Measurements from ENCODE around the gene SH3GL2. TPM values are rescaled to one million over a fixed set of nuclear protein-coding genes. Genes with fewer than 3 reads are reported as not detected.

The SH3GL2 gene
- total RNA-seq, 1 donor, result 0.43 TPM

DNA sequence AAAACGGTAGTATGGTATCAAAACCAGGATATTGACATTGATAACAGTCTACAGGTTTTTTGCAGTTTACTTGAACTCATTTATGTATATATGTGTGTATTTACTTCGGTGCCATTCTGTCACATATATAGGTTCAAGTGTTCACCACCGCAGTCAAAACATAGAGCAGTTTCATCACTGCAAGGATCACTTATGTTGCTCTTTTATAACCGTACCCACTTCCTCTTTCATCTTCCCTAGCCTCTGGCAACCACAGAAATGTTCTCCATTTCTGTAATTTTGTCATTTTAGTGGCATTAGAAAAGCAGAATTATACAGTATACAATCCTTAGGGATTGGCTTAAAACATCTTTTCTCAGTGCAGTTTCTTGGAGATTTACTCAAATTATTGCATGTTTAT is 90.3 kb downstream of the SH3GL2 start:
- TF ChIP-seq, protein P1, sequence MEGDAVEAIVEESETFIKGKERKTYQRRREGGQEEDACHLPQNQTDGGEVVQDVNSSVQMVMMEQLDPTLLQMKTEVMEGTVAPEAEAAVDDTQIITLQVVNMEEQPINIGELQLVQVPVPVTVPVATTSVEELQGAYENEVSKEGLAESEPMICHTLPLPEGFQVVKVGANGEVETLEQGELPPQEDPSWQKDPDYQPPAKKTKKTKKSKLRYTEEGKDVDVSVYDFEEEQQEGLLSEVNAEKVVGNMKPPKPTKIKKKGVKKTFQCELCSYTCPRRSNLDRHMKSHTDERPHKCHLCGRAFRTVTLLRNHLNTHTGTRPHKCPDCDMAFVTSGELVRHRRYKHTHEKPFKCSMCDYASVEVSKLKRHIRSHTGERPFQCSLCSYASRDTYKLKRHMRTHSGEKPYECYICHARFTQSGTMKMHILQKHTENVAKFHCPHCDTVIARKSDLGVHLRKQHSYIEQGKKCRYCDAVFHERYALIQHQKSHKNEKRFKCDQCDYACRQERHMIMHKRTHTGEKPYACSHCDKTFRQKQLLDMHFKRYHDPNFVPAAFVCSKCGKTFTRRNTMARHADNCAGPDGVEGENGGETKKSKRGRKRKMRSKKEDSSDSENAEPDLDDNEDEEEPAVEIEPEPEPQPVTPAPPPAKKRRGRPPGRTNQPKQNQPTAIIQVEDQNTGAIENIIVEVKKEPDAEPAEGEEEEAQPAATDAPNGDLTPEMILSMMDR (IDR thresholded peaks at IDR 0.05; ENCODE audit: insufficient read depth, low read depth, low read length), result no peak
- H3K4me3 ChIP-seq (ENCODE audit: low read depth, low read length), result no peak overlapping the region
- no peak for DNase-seq (ENCODE audit: low read depth)

DNA sequence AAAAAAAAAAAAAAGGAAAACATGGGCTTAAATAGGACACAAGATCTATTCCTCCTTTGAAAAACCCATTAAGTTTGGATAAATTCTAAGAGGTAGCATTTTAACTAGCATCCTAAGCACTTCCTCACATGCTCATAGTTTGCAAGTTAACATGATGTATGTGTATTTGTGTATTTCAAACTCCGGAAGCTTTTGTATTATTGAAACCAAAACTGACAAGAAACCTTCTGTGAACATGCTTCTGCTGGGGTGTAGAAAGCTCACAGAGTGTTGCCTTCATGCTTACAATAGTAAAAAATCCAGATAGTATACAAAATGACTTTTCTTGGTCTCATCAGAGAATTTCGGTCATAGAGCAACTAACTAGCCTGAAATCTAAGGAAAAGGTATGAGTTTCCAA is 103.8 kb downstream of the SH3GL2 start:
- no peak for DNase-seq (ENCODE audit: low read depth)
- H3K4me3 ChIP-seq (ENCODE audit: low read depth, low read length), result no peak overlapping the region
- TF ChIP-seq, protein P1 (IDR thresholded peaks at IDR 0.05; ENCODE audit: insufficient read depth, low read depth, low read length), result no peak

DNA sequence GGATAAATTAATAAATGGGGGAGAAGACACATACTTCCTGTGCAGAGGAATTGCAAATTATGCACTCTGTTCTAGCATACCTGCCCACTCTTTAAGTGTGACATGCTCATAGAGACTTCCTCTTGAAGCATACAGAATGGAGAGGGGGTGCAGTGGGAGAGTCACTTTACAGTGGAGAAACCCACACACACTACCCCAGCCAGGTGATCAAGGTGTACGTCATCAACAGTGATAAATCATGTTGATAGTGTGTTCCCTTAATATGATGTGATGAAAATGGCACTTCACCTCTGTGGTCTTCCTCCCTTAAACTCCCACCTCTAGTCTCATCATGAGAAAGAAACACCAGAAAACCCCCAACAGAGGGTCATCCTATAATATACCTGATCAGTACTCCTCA is 110.0 kb downstream of the SH3GL2 start:
- H3K4me3 ChIP-seq (ENCODE audit: low read depth, low read length), result no peak overlapping the region
- DNase-seq (ENCODE audit: low read depth), result no peak
- TF ChIP-seq, protein P1 (IDR thresholded peaks at IDR 0.05; ENCODE audit: insufficient read depth, low read depth, low read length), result no peak

DNA sequence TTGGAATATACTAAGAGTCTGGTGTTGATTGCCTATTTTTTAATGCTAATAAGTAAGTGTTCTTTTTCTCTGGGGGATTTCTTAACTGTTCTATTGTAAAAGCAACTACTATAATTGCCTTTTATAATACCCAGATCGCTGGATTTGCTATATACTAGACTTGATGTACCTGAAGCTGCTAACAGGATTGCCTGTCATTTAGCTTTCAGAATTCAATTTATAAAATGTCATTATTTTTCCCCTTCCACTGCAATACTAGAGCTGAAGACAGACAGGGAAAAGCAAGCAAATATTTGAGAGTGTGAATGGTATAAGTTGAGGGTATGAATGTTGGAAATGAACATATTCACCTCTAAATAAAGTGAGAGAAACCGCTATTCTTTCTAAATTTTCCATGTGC is 115.5 kb downstream of the SH3GL2 start:
- H3K4me3 ChIP-seq (ENCODE audit: low read depth, low read length), result no peak overlapping the region
- TF ChIP-seq, protein P1 (IDR thresholded peaks at IDR 0.05; ENCODE audit: insufficient read depth, low read depth, low read length), result no peak
- DNase-seq (ENCODE audit: low read depth), result no peak

DNA sequence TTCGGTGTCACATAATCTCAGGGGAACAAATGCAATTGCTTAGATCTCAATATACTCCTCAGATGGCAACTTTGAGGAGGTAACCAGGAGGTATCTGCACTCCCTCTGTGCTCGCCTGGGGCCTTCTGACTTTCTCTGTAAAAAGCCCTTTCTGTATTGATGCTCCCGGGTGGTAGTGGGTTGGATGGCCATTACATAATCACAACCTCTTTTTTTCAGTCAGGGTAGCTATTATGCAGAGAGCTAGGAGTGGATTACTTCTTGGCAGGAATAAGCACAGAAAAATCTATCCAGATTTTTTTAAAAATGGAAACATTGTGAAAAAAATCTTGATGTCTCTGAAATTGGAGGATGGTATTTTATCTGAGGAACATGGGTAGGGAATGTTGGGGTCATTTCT is 116.6 kb downstream of the SH3GL2 start:
- no peak for DNase-seq (ENCODE audit: low read depth)
- TF ChIP-seq, protein P1 (IDR thresholded peaks at IDR 0.05; ENCODE audit: insufficient read depth, low read depth, low read length), result no peak
- H3K4me3 ChIP-seq (ENCODE audit: low read depth, low read length), result no peak overlapping the region

DNA sequence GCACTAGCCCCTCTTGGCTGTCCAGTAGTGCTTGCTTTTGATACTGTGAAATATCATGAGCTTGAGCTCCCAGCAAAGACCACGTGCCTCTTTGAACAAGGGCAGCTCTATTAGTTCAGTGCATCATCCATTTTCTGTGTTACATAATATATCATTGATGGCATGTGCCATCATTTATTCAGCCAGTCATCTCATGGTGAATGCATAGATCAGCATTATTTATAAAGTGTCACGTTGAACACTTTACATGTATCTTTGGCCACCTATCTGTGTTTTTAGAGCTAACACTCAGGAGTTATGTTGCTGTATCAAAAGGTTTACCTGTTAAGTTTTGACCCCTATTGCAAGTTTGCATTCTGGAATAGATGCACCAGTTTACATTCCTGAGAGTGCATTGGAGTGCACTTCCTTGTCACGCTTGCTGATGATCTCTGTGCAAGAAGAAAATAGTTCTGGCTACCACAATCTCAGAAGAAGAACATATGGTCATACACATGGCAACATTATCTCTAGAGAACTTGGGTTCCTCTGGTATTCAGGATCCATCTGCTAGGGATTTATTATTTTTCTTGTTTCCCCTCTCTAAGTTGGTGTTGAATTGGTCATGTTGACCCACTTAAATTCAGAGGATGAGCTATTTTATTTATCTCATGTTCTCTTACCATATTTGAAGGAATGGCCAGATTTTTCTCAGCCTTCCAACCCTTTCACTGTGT is 120.9 kb downstream of the SH3GL2 start:
- DNase-seq (ENCODE audit: low read depth), result no peak
- no peak overlapping the region for H3K4me3 ChIP-seq (ENCODE audit: low read depth, low read length)
- TF ChIP-seq, protein P1 (IDR thresholded peaks at IDR 0.05; ENCODE audit: insufficient read depth, low read depth, low read length), result no peak

DNA sequence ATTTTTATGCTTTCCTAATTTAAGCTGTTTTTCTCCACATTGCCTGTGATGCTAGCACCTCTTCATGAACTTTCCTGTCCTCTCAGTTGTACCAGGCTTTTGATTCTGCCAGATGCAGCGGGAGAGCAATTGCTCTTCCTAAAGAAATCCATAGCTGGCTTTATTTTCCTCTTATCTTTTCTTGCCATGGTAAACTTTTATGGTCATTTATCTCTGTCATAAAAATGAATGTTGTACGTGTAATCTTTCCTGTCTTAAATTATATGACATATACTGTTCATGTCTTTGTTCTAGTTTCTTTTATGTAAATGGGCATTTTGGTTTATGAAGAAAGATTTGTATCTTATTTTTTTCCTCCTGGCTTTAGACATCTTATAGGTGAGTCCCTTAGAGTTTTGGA is 127.5 kb downstream of the SH3GL2 start:
- no peak overlapping the region for H3K4me3 ChIP-seq (ENCODE audit: low read depth, low read length)
- DNase-seq (ENCODE audit: low read depth), result no peak
- TF ChIP-seq, protein P1 (IDR thresholded peaks at IDR 0.05; ENCODE audit: insufficient read depth, low read depth, low read length), result no peak

Data from fibroblast of villous mesenchyme (primary cell).